A549 (cell line): Measurements from ENCODE around the gene PECR. TPM values are rescaled to one million over a fixed set of nuclear protein-coding genes. Genes with fewer than 3 reads are reported as not detected.

ENCODE experiments used
- ATAC-seq, 2 experiments: fragments of 200-7000 bp in 1 of 2; fragments of >200 bp in 1 of 2; cut with Nextera tagmentation in 1 of 2; cut with Tn5 transposase in 1 of 2; 3 replicates each; pipeline versions ENCODE4 v1.8.0 to v1.9.1; 2018 to 2020; ENCODE audit warnings: mild to moderate bottlenecking in 1 of 2, moderate library complexity in 1 of 2
- CTCF ChIA-PET: fragments of 300-600 bp; sonication (Branson Sonifier 250); formaldehyde crosslinking; extraction: SDS; loops from one replicate; lab custom pipeline; 2021; ENCODE audit warnings: antibody characterized with exemption, inconsistent platforms; lab: Yijun Ruan, JAX
- POLR2A ChIA-PET: fragments of 350-600 bp; formaldehyde crosslinking; extraction: SDS; loops from one replicate; lab custom pipeline; 2021; ENCODE audit warnings: antibody characterized with exemption, inconsistent platforms; lab: Yijun Ruan, JAX
- DNase-seq, 2 experiments: peaks; one replicate each; pipeline versions ENCODE4 v3.0.0 to v3.0.0-alpha.2; 2011 to 2016; ENCODE audit warnings: low read depth in 1 of 2, low spot score in 1 of 2
- FAIRE-seq: peaks from 2 replicates; lab custom pipeline; 2011; peaks lifted over from hg19 to GRCh38; lab: Jason Lieb, UNC
- H3K27ac ChIP-seq, 2 experiments: fragments of >200 bp; sonication (Bioruptor Twin); formaldehyde crosslinking; 3 replicates each; pipeline ENCODE4 v1.5.1; 2016 to 2017
- H3K4me1 ChIP-seq: fragments of >200 bp; sonication (Bioruptor Twin); formaldehyde crosslinking; 3 replicates; pipeline ENCODE4 v1.6.1; 2016
- H3K4me2 ChIP-seq: fragments of >200 bp; sonication (Bioruptor Twin); formaldehyde crosslinking; 3 replicates; pipeline ENCODE4 v1.6.1; 2016
- H3K4me3 ChIP-seq: fragments of >200 bp; sonication (Bioruptor Twin); formaldehyde crosslinking; 3 replicates; pipeline ENCODE4 v1.5.1; 2016
- H3K9me3 ChIP-seq: fragments of >200 bp; sonication (Bioruptor Twin); formaldehyde crosslinking; 3 replicates; pipeline ENCODE4 v1.6.1; 2016
- ATOH8 ChIP-seq: fragments of 250-450 bp; sonication (Bioruptor Pico); IDR thresholded peaks from 2 replicates; pipeline ENCODE4 v1.5.0; 2020; ENCODE audit warnings: low read depth, mild to moderate bottlenecking, moderate library complexity
- BCL3 ChIP-seq: fragments of >200 bp; sonication (Bioruptor Twin); formaldehyde crosslinking; IDR thresholded peaks from 3 replicates; pipeline ENCODE4 v1.6.1; 2016
- BHLHE40 ChIP-seq: IDR thresholded peaks from 2 replicates; pipeline ENCODE4 v1.6.1; 2012; ENCODE audit warnings: low read depth, low read length, inconsistent platforms
- CHD4 ChIP-seq: fragments of 200-600 bp; sonication (generic); IDR thresholded peaks from 2 replicates; pipeline ENCODE4 v1.6.1; 2016; ENCODE audit warnings: antibody characterized with exemption, mild to moderate bottlenecking, borderline replicate concordance
- CTCF ChIP-seq: fragments of >200 bp; sonication (Bioruptor Twin); formaldehyde crosslinking; IDR thresholded peaks from 3 replicates; pipeline ENCODE4 v1.5.1; 2016
- EP300 ChIP-seq, 2 experiments: fragments of >200 bp; sonication (Bioruptor Twin); formaldehyde crosslinking; IDR thresholded peaks; 2 replicates in 1 of 2; 3 replicates in 1 of 2; pipeline ENCODE4 v1.6.1; 2016 to 2017
- ESRRA ChIP-seq: fragments of 150-350 bp; IDR thresholded peaks from 2 replicates; pipeline ENCODE4 v1.6.1; 2014; ENCODE audit warnings: mild to moderate bottlenecking, low read length, borderline replicate concordance
- FOSB ChIP-seq: fragments of 250-450 bp; sonication (Bioruptor Pico); IDR thresholded peaks from 2 replicates; pipeline ENCODE4 v1.5.0; 2020; ENCODE audit warnings: mild to moderate bottlenecking, moderate library complexity
- GATA3 ChIP-seq: IDR thresholded peaks from 2 replicates; pipeline ENCODE4 v1.6.1; 2012; ENCODE audit warnings: borderline replicate concordance
- HDAC2 ChIP-seq: fragments of 200-600 bp; sonication (generic); IDR thresholded peaks from 2 replicates; pipeline ENCODE4 v1.6.1; 2016
- HMGXB4 ChIP-seq: fragments of 250-450 bp; sonication (Bioruptor Pico); IDR thresholded peaks from 2 replicates; pipeline ENCODE4 v1.5.0; 2021; ENCODE audit warnings: mild to moderate bottlenecking, moderate library complexity, borderline replicate concordance
- JUNB ChIP-seq: fragments of >200 bp; sonication (Bioruptor Twin); formaldehyde crosslinking; IDR thresholded peaks from 2 replicates; pipeline ENCODE4 v1.6.1; 2016
- KDM1A ChIP-seq: fragments of 200-600 bp; sonication (generic); IDR thresholded peaks from 2 replicates; pipeline ENCODE4 v1.6.1; 2016; ENCODE audit warnings: low read depth, mild to moderate bottlenecking
- PBX3 ChIP-seq: IDR thresholded peaks from 2 replicates; pipeline ENCODE4 v1.6.1; 2012
- REST ChIP-seq: fragments of 200-600 bp; sonication (generic); IDR thresholded peaks from 2 replicates; pipeline ENCODE4 v1.6.1; 2016; ENCODE audit warnings: antibody characterized with exemption, mild to moderate bottlenecking, moderate library complexity
- USF2 ChIP-seq: fragments of 450-650 bp; IDR thresholded peaks from 2 replicates; pipeline ENCODE4 v1.6.1; 2014; ENCODE audit warnings: antibody characterized with exemption
- ZSCAN20 ChIP-seq: fragments of 250-450 bp; sonication (Bioruptor Pico); IDR thresholded peaks from 2 replicates; pipeline ENCODE4 v1.8.0; 2022; ENCODE audit warnings: mild to moderate bottlenecking, moderate library complexity
- WGBS: methylation state at CpG from one replicate; pipeline ENCODE4 v1.1.6; 2017; ENCODE audit errors: missing lambda C conversion rate; 5-methylcytosine and 5-hydroxymethylcytosine counted together
- polyA plus RNA-seq, 4 experiments: library from polyadenylated mRNA; depleted of rRNA in 3 of 4; stranded (reverse); fragments of >200 nt; fragmentation: RNase III in 1 of 4; extraction: RNeasy Plus Mini Kit Qiagen cat#74134 plus additional on column Dnase treatment in 1 of 4; gene quantifications; 2 replicates in 3 of 4; 3 replicates in 1 of 4; pipeline ENCODE4 v1.2.3, GENCODE V29; 2011 to 2017

PECR gene
- polyA plus RNA-seq, 2 of the 4 experiments (the other 2 are of a cell fraction), result 16.8 to 39.9 TPM

GRCh38 chr2:216002101-216002678 lies 79.4 kb downstream of the PECR start:
- TF ChIP-seq FOSB (CRISPR knock-in tag) (no peak), ESRRA (no peak), HMGXB4 (CRISPR knock-in tag) (no peak), USF2 (no peak), CTCF (no peak), BHLHE40 (no peak), ATOH8 (no peak), JUNB (no peak), GATA3 (no peak), BCL3 (no peak), REST (no peak), HDAC2 (no peak), ZSCAN20 (CRISPR knock-in tag) (no peak), EP300 (IDR thresholded peaks at IDR 0.05) (no peak), KDM1A (no peak), PBX3 (no peak), CHD4 (no peak)
- no peak overlapping the region for H3K4me2 ChIP-seq
- ChIA-PET CTCF (interaction anchor here (0.6 to 1.7 kb wide), 3 partner anchors 21 to 52 kb away, joined by 3 to 4 read pairs (median 3); no protein-coding TSS in a partner anchor), POLR2A (no interaction called here)
- 82% methylated on average over 5 of the region's 5 CpGs for WGBS
- H3K4me3 ChIP-seq, result no peak overlapping the region
- H3K9me3 ChIP-seq, result no peaks in the 10 kb centered on the region
- DNase-seq, result no peak
- FAIRE-seq, result no peak
- H3K4me1 ChIP-seq, result peaks cover 14% of the 10 kb centered on the region
- 0 out of 6 replicates have a peak overlapping the region, but pooled peaks of 1 of the 2 experiments have one; percentile 15 for H3K27ac ChIP-seq
- no peak for ATAC-seq
